DND-41 (cell line): Measurements from ENCODE around the gene SMYD1.

Experiments
- ATAC-seq: fragments of 200-7000 bp; cut with Tn5 transposase; 3 replicates; pipeline ENCODE4 v1.9.1; 2021; ENCODE audit warnings: low read depth; ENCODE audit not compliant: insufficient read depth
- DNase-seq: peaks from one replicate; pipeline ENCODE4 v3.0.0-alpha.2; 2020
- H2AFZ ChIP-seq: 2 replicates; pipeline ENCODE4 v1.6.0; 2012; ENCODE audit warnings: low read depth, low read length
- H3K27ac ChIP-seq: 2 replicates; pipeline ENCODE4 v1.5.1; 2012; ENCODE audit warnings: low read length, inconsistent platforms
- H3K27me3 ChIP-seq: fragments of 200-600 bp; sonication (generic); 2 replicates; pipeline ENCODE4 v1.6.0; 2012; ENCODE audit warnings: low read length, mild to moderate bottlenecking, inconsistent platforms; ENCODE audit not compliant: insufficient read depth, poor library complexity
- H3K36me3 ChIP-seq: 2 replicates; pipeline ENCODE4 v1.5.1; 2012; ENCODE audit warnings: low read length, inconsistent platforms; ENCODE audit not compliant: insufficient read depth
- H3K4me1 ChIP-seq: 2 replicates; pipeline ENCODE4 v1.5.1; 2012; ENCODE audit warnings: mild to moderate bottlenecking, low read length; ENCODE audit not compliant: insufficient read depth
- H3K4me2 ChIP-seq: 2 replicates; pipeline ENCODE4 v1.6.0; 2012; ENCODE audit warnings: mild to moderate bottlenecking, moderate library complexity, low read length, inconsistent platforms; ENCODE audit not compliant: insufficient read depth
- H3K4me3 ChIP-seq, 2 experiments: fragments of 200-600 bp in 1 of 2; shearing (Covaris generic) in 1 of 2; 2 replicates each; pipeline ENCODE4 v1.5.1; 2012 to 2016; ENCODE audit warnings: inconsistent platforms in 2 of 2, low read length in 2 of 2, mild to moderate bottlenecking in 2 of 2, low read depth in 1 of 2, moderate library complexity in 1 of 2
- H3K79me2 ChIP-seq: 2 replicates; pipeline ENCODE4 v1.6.0; 2012; ENCODE audit warnings: low read length, inconsistent platforms; ENCODE audit not compliant: insufficient read depth
- H3K9ac ChIP-seq: 2 replicates; pipeline ENCODE4 v1.6.0; 2012; ENCODE audit warnings: low read depth, mild to moderate bottlenecking, inconsistent platforms, low read length, moderate library complexity
- H3K9me3 ChIP-seq: 2 replicates; pipeline ENCODE4 v1.5.1; 2012; ENCODE audit warnings: low read length, moderate library complexity, mild to moderate bottlenecking, inconsistent platforms; ENCODE audit not compliant: insufficient read depth, severe bottlenecking
- H4K20me1 ChIP-seq: 2 replicates; pipeline ENCODE4 v1.6.0; 2012; ENCODE audit warnings: low read length; ENCODE audit not compliant: insufficient read depth
- CTCF ChIP-seq: IDR thresholded peaks from 2 replicates; pipeline ENCODE4 v1.5.1; 2012; ENCODE audit warnings: borderline replicate concordance, low read length, moderate library complexity, mild to moderate bottlenecking; ENCODE audit not compliant: poor library complexity, severe bottlenecking; ENCODE audit errors: extremely low read depth
- EZH2 ChIP-seq: IDR thresholded peaks from 3 replicates; pipeline ENCODE4 v1.6.1; 2012; ENCODE audit warnings: borderline replicate concordance, low read depth, mild to moderate bottlenecking, moderate library complexity, low read length, inconsistent platforms; ENCODE audit not compliant: severe bottlenecking

The SMYD1 gene

GRCh38 chr2:88091943-88092342 lies 24.3 kb downstream of the SMYD1 start:
- Histone ChIP-seq H3K79me2 (no peaks in the 10 kb centered on the region), H3K9ac (no peak overlapping the region), H3K4me1 (no peaks in the 10 kb centered on the region), H3K36me3 (no peaks in the 10 kb centered on the region), H3K27ac (no peak overlapping the region), H3K4me2 (no peak overlapping the region), H3K4me3 (no peak overlapping the region), H4K20me1 (no peaks in the 10 kb centered on the region), H3K9me3 (no peaks in the 10 kb centered on the region), H3K27me3 (no peaks in the 10 kb centered on the region), H2AFZ (no peak overlapping the region)
- ATAC-seq = no peak
- DNase-seq = no peak
- no peak for TF ChIP-seq EZH2
- TF ChIP-seq CTCF = no peak

GRCh38 chr2:88092773-88093172 lies 25.1 kb downstream of the SMYD1 start:
- Histone ChIP-seq H3K4me3 (no peak overlapping the region), H3K79me2 (no peaks in the 10 kb centered on the region), H4K20me1 (no peaks in the 10 kb centered on the region), H3K9ac (no peak overlapping the region), H3K9me3 (no peaks in the 10 kb centered on the region), H3K27ac (no peak overlapping the region), H2AFZ (no peak overlapping the region), H3K4me1 (no peaks in the 10 kb centered on the region), H3K27me3 (peaks cover 4% of the 10 kb centered on the region), H3K4me2 (no peak overlapping the region), H3K36me3 (no peaks in the 10 kb centered on the region)
- no peak for DNase-seq
- ATAC-seq = no peak
- no peak for TF ChIP-seq CTCF
- no peak for TF ChIP-seq EZH2

GRCh38 chr2:88095022-88095421 lies 27.4 kb downstream of the SMYD1 start:
- no peak overlapping the region for H3K4me2 ChIP-seq
- ATAC-seq = no peak
- H3K9ac ChIP-seq = no peak overlapping the region
- H3K79me2 ChIP-seq = no peaks in the 10 kb centered on the region
- no peaks in the 10 kb centered on the region for H3K9me3 ChIP-seq
- H3K4me3 ChIP-seq = no peak overlapping the region
- TF ChIP-seq EZH2 (no peak), CTCF (no peak)
- H4K20me1 ChIP-seq = no peaks in the 10 kb centered on the region
- H3K4me1 ChIP-seq = no peaks in the 10 kb centered on the region
- H3K27me3 ChIP-seq = peaks cover 4% of the 10 kb centered on the region
- DNase-seq = no peak
- H2AFZ ChIP-seq = no peak overlapping the region
- H3K36me3 ChIP-seq = no peaks in the 10 kb centered on the region
- H3K27ac ChIP-seq = no peak overlapping the region

- no peaks in the 10 kb centered on the region for H3K9me3 ChIP-seq
- no peaks in the 10 kb centered on the region for H3K36me3 ChIP-seq
- H3K9ac ChIP-seq = no peak overlapping the region
- no peak overlapping the region for H3K27ac ChIP-seq
- H3K27me3 ChIP-seq = peaks cover 4% of the 10 kb centered on the region
- TF ChIP-seq CTCF (no peak), EZH2 (no peak)
- no peaks in the 10 kb centered on the region for H3K4me1 ChIP-seq
- no peak overlapping the region for H3K4me3 ChIP-seq
- H4K20me1 ChIP-seq = no peaks in the 10 kb centered on the region
- no peak overlapping the region for H3K4me2 ChIP-seq
- no peak overlapping the region for H2AFZ ChIP-seq
- H3K79me2 ChIP-seq = no peaks in the 10 kb centered on the region
- no peak for ATAC-seq
- DNase-seq = no peak
Observed at GRCh38 chr2:88096708-88097107, 29.1 kb downstream of the SMYD1 start.
